ENCODE data around the gene BMP7. TPM values are rescaled to one million over a fixed set of nuclear protein-coding genes. Genes with fewer than 3 reads are reported as not detected.

The BMP7 gene
- total RNA-seq, 2 experiments from 2014 or later: not detected

DNA sequence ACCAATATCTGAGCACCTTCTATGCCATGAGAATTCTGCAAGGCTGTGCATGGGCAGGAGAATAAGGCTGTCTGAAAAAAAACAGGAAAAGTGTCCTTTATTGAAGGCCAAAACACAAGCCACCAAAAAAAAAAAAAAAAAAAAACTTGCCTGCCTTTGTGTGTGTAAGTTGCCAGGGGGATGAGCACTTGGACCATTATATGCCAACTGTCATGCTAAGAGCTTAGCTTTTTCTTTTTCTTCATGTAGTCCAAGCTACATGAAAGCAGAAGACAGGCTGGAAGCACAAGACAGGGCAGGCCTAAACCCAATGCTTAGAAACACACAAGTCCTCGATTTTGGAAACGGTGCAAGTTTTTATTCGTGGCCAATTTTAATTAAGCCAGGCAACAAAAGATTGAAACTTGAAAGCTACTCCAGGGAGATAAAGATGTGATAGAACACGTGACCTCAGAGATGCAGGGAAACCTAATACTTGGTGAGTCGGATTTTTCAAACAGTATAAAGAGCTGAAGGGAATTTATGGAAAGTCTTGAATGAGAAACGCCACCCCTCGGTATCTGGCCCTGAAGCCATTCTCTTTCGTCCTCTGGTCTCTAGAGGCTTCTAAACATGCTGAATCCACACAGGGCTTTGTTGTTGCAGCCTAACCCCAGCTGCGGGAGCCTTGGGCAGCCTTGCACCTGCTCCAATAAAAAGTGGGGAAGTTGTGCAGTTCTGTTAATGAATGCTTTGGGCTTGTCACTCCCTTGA is 8.6 kb downstream of the BMP7 start:
- Mint-ChIP-seq H3K36me3 (no peaks in the 10 kb centered on the region), H3K9me3 (no peaks in the 10 kb centered on the region), H3K4me3 (no peak overlapping the region), H3K27ac (no peak overlapping the region), H3K27me3 (peaks cover 62% of the 10 kb centered on the region), H3K4me1 (no peaks in the 10 kb centered on the region)
- DNase-seq (no peak), ATAC-seq (ENCODE audit: low read depth) (no peak)
- POLR2A ChIA-PET: no interaction called here

DNA sequence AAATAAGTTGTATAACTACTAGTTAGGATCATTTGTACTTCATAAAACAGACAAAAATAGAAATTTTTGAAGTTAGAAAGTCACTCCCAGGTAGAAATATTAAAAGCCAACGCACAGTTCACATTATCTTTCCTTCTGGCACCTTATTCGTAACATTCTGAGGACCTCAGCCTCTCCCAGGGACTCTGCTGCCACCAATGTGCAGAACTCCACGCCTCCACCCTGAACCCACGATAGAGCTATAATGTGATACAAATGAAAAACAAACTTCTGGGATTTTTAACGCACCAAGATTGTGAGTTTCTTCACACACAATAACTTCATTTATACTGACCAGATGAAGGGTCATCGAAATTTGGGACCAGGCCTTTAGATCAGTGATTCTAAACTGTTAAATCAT is 9.5 kb downstream of the BMP7 start:
- ATAC-seq (ENCODE audit: low read depth) (no peak), DNase-seq (no peak)
- Mint-ChIP-seq H3K27me3 (peaks cover 53% of the 10 kb centered on the region), H3K9me3 (no peaks in the 10 kb centered on the region), H3K4me1 (no peaks in the 10 kb centered on the region), H3K4me3 (no peak overlapping the region), H3K36me3 (no peaks in the 10 kb centered on the region), H3K27ac (no peak overlapping the region)
- POLR2A ChIA-PET: no interaction called here

DNA sequence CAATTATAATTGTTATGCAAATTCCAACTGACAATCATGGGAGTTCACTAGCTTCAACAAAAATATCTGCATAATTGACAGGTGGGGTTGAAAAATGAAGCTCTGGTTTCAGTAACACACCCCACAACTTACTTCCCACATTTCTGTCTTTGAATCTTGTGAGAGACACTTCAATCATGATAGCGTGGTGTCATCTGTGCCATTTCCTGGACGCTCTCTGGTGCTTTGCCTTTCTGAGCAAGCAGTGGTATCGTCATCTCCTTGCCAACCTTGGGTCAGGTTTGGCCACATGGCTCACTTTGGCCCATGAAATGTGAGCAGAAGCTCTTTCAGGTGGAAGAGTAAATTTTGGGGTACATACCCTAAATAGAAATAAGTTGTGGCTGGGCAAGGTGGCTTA is 10.2 kb downstream of the BMP7 start:
- Mint-ChIP-seq H3K9me3 (no peaks in the 10 kb centered on the region), H3K27ac (no peak overlapping the region), H3K36me3 (no peaks in the 10 kb centered on the region), H3K27me3 (peaks cover 50% of the 10 kb centered on the region), H3K4me1 (peaks cover 2% of the 10 kb centered on the region), H3K4me3 (no peak overlapping the region)
- DNase-seq (no peak), ATAC-seq (ENCODE audit: low read depth) (no peak)
- POLR2A ChIA-PET: no interaction called here

DNA sequence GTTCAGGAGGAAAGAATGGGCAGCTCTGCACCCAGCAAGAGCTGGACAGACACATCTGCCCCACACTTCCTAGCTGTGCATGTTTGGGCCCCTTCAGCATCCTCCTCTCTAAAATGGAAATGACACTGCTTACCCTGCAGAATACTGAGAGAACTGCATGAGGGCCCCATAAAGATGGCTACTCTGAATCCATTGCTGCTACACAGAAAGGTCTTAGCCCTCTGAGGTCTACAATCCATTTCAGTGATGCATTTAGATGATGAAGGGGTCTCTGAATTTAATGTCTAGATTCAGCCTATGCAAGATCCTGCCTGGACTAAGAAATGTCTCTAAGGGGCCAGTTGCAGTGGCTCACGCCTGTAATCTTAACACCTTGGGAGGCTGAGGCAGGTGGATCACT is 11.3 kb downstream of the BMP7 start:
- Mint-ChIP-seq H3K4me3 (no peak overlapping the region), H3K9me3 (no peaks in the 10 kb centered on the region), H3K4me1 (peaks cover 6% of the 10 kb centered on the region), H3K36me3 (no peaks in the 10 kb centered on the region), H3K27me3 (peaks cover 42% of the 10 kb centered on the region), H3K27ac (no peak overlapping the region)
- POLR2A ChIA-PET: no interaction called here
- ATAC-seq (ENCODE audit: low read depth) (no peak), DNase-seq (no peak)

DNA sequence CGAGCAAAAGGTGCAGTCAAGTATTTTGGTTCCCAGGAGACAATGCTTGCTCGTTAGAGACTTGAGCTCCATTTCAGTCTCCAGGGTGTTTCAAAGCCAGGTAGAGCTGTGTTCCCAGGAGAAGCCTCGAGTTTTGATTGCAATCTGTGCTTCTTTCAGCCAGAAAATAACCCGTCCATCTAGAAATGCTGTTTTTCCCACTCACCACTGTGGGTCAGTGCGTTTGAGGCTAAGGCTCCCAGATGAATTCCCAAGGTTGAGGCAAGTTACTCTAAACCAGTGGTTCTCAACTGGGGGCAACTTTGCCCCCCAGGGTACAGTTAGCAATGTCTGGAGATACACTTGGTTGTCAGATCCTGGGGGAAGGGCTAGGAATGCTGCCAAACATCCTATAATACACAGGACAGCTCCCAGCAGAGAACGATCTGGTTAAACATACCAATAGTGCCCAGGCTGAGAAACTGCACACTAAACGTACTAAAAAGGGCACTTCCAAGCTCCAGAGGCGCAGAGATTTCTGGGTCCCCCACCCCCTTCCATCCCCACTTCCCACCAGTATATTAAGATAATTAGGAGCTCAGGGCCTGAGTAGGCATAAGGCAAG is 13.8 kb downstream of the BMP7 start:
- Mint-ChIP-seq H3K36me3 (no peaks in the 10 kb centered on the region), H3K27me3 (peaks cover 20% of the 10 kb centered on the region), H3K27ac (no peak overlapping the region), H3K4me3 (no peak overlapping the region), H3K9me3 (no peaks in the 10 kb centered on the region), H3K4me1 (peaks cover 6% of the 10 kb centered on the region)
- ATAC-seq (ENCODE audit: low read depth) (no peak), DNase-seq (no peak)
- POLR2A ChIA-PET: no interaction called here

DNA sequence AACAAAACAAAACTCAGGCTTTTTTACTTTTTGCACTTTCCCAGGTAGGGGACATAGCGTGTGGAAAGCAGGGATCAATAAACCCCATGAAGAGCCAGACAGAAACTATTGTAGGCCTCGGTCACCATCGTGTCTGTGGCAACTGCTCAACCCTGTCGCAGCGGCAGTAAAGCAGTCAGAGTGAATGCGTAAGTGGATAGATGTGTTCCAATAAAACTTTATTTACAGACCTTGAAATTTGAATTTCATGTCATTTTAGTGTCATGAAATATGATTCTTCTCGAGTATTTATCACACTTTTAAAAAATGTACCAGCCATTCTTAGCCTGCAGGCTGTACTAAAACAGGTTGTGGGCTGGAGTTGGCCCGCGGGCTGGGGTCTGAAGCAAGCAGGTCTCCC is 14.5 kb downstream of the BMP7 start:
- no peak for ATAC-seq (ENCODE audit: low read depth)
- POLR2A ChIA-PET: no interaction called here
- no peak overlapping the region for H3K4me3 Mint-ChIP-seq
- no peaks in the 10 kb centered on the region for H3K36me3 Mint-ChIP-seq
- DNase-seq: no peak
- no peak overlapping the region for H3K27ac Mint-ChIP-seq
- no peaks in the 10 kb centered on the region for H3K9me3 Mint-ChIP-seq
- H3K27me3 Mint-ChIP-seq: peaks cover 16% of the 10 kb centered on the region
- H3K4me1 Mint-ChIP-seq: peaks cover 6% of the 10 kb centered on the region

DNA sequence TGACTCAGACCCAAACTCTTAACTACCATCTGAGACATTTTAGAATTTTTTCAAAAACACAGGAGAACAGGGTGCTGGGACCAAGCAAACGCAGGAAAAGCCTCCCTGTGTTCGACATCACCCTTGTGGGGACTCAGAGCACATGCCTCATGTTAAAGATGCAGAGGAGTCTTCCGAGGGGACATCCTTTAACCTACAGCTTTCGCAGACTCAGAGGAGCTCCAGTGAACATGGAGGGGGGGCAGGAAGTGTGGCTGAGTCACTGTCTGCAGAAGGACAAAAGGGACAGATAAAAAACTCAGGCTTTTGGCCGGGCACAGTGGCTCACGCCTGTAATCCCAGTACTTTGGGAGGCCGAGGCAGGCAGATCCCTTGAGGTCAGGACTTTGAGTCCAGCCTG is 15.1 kb downstream of the BMP7 start:
- no peaks in the 10 kb centered on the region for H3K36me3 Mint-ChIP-seq
- peaks cover 15% of the 10 kb centered on the region for H3K27me3 Mint-ChIP-seq
- no peak overlapping the region for H3K27ac Mint-ChIP-seq
- POLR2A ChIA-PET: no interaction called here
- DNase-seq (no peak), ATAC-seq (ENCODE audit: low read depth) (peak; percentile 59)
- peaks cover 6% of the 10 kb centered on the region for H3K4me1 Mint-ChIP-seq
- H3K9me3 Mint-ChIP-seq: no peaks in the 10 kb centered on the region
- peak overlapping the region; percentile 19 for H3K4me3 Mint-ChIP-seq

DNA sequence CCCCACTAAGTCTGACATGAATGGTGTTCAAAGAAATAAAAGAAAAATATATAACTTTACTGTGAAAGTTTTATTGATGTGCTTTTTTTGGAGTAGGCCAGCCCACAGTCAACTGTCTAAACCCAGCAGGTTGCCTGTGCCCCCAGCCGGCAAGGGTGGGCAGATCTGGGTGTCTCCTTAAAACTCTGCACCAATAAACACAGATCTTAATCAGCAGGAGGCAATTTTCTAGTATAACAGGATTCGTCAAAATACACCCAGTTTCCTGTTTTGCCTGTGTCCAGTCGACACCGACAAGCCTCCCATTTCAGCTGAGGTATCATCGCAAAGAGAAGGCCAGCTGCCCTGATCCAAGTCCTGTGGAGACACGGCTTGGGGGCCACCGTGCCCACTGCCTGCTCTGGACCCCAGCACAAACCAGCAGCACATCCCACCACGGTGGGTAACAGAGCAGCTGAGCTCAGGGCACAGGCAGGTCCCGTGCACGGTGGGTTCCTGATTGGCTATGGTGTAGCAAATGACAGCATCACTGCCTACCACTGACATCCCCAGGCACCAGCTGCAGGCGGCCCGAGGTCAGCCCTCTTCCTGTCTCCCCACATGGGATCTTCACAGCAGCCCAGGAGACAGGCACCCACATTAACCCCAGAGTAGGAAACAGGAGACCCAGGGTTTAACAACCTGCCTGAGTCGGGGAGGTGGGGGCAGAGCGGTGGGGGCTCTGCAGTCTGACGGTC is 15.7 kb downstream of the BMP7 start:
- Mint-ChIP-seq H3K4me3 (peak overlapping the region; percentile 19), H3K27ac (no peak overlapping the region), H3K9me3 (no peaks in the 10 kb centered on the region), H3K36me3 (no peaks in the 10 kb centered on the region), H3K27me3 (peaks cover 13% of the 10 kb centered on the region), H3K4me1 (peaks cover 6% of the 10 kb centered on the region)
- POLR2A ChIA-PET: no interaction called here
- ATAC-seq (ENCODE audit: low read depth) (peak; percentile 91), DNase-seq (peak; percentile 46)

DNA sequence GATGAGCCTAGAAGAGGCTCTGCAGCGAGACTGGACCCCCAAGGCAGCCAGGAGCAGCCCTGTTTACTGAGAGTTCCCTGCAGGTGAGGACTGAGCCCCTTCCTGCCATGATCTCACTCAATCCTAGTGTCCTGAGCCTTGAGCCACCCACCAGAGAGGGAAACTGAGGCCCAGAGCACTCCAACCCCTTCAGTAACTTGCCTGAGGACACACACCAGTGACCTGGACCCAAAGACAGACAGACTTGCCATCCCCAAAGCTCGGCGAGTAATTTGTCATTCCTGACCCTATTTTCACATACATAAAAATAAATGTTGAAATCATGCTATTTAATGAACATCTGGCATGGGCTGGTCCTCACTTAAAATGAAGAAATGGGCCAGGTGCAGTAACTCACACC is 16.7 kb downstream of the BMP7 start:
- DNase-seq (no peak), ATAC-seq (ENCODE audit: low read depth) (no peak)
- POLR2A ChIA-PET: no interaction called here
- Mint-ChIP-seq H3K27ac (no peak overlapping the region), H3K27me3 (peaks cover 12% of the 10 kb centered on the region), H3K9me3 (no peaks in the 10 kb centered on the region), H3K36me3 (no peaks in the 10 kb centered on the region), H3K4me1 (peaks cover 6% of the 10 kb centered on the region), H3K4me3 (no peak overlapping the region)

DNA sequence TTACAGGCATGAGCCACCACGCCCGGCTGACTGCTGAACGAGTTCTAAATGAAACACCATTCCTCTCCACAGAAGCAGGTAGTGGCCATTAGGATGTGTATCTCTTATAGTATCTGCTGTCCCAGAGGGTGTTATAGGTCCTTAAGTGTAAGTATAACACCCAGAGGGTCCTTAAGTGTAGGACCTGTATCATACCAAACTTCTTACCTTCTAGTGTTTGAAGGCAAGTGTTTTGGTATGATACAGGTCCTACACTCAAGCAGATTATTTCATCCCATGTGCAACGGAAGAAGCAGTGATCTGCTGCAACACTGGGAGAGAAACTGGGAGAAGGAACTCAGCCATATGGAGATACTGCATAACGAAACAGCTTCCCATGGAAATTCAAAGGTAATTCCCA is 17.4 kb downstream of the BMP7 start:
- H3K27ac Mint-ChIP-seq: no peak overlapping the region
- H3K4me3 Mint-ChIP-seq: no peak overlapping the region
- POLR2A ChIA-PET: no interaction called here
- H3K27me3 Mint-ChIP-seq: peaks cover 12% of the 10 kb centered on the region
- H3K9me3 Mint-ChIP-seq: no peaks in the 10 kb centered on the region
- no peak for DNase-seq
- ATAC-seq (ENCODE audit: low read depth): no peak
- H3K4me1 Mint-ChIP-seq: peaks cover 6% of the 10 kb centered on the region
- H3K36me3 Mint-ChIP-seq: no peaks in the 10 kb centered on the region

DNA sequence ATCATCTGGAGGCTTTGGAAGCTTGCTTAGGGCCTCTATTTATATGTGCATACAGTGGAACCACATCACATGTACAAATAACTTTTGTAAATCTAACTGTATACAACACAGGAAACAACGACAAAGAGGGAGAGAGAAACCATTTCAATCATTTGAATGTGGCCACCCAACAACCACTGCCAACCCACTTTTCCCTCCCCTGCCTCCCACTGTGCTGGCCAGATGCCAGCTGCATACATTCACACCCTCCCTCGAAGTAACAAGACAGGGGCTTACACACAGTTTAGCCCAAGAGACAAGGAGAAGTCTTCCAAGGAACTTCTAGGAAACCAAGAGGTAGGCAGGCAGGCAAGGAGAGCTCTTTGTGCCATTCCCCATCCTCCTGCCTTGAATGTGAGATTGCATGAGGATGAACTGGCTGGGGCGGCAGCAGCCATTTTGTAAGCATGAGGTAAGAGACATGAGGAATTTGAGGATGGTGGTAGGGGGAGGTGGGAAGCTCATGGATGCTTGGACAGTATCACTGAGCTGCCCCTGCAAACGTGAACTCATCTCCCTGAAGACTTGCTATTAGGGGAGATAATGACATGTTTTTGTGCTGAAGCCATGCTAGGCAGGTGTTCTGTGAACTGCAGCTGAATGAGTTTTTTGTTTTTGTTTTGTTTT is 18.2 kb downstream of the BMP7 start:
- DNase-seq: no peak
- Mint-ChIP-seq H3K4me3 (no peak overlapping the region), H3K4me1 (peaks cover 6% of the 10 kb centered on the region), H3K9me3 (no peaks in the 10 kb centered on the region), H3K27me3 (peaks cover 9% of the 10 kb centered on the region), H3K27ac (no peak overlapping the region), H3K36me3 (no peaks in the 10 kb centered on the region)
- POLR2A ChIA-PET: no interaction called here
- ATAC-seq (ENCODE audit: low read depth): no peak

DNA sequence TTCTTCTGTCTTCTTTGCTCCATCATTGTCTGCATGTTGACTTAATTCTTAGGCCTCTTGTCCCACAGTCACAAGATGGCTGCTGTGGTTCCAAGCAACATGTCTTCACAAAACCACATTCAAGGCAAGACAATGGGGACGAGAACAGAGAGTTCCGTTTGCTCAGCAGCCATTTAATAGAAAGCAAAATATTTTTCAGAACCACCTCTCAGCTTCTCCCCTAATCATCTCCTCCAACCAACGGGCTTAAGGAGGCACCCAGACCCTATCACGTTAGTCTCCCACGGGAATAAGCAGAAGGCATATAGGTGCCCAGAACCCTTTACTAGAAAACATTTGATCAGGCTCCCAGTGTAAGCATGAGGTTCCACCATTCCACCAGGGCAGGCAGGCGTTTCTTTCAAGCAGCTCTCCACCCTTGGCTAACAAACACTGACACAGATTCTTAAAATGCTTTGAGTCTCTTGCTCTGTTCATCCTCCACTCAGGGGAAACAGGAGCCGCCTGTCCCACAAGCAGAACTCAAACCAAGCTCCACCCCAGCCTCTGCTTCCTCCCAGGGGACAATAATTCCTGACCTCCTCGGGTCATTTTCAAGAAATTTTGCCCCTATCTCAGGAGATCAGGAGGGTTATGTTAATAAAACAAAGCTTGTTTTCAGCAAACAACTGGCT is 19.0 kb downstream of the BMP7 start:
- no peaks in the 10 kb centered on the region for H3K9me3 Mint-ChIP-seq
- DNase-seq: no peak
- H3K4me3 Mint-ChIP-seq: no peak overlapping the region
- peaks cover 6% of the 10 kb centered on the region for H3K4me1 Mint-ChIP-seq
- H3K27me3 Mint-ChIP-seq: peaks cover 9% of the 10 kb centered on the region
- no peak for ATAC-seq (ENCODE audit: low read depth)
- no peak overlapping the region for H3K27ac Mint-ChIP-seq
- POLR2A ChIA-PET: no interaction called here
- H3K36me3 Mint-ChIP-seq: no peaks in the 10 kb centered on the region

DNA sequence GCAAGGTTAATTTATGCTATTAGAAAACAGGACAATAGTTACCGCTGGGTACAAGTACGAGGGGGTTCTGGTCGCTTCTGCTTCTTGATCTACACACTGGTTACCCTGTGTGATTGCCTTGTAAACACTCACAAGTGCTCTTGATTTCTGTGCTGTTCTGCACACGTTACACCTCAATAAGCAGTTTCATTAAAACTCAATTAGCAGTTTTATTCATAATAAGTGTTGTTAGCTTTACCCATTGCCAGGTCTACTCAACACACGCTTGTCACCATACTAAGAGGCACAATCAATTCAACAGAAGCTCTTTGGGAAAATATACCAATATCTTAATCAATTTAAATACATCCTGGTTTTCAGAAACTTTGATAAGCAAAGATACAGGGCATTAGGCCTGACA is 20.4 kb downstream of the BMP7 start:
- Mint-ChIP-seq H3K4me1 (peaks cover 2% of the 10 kb centered on the region), H3K27me3 (peaks cover 5% of the 10 kb centered on the region), H3K9me3 (no peaks in the 10 kb centered on the region), H3K36me3 (no peaks in the 10 kb centered on the region), H3K27ac (no peak overlapping the region), H3K4me3 (no peak overlapping the region)
- ATAC-seq (ENCODE audit: low read depth) (no peak), DNase-seq (no peak)
- POLR2A ChIA-PET: no interaction called here
